GM23338 (cell line): ENCODE data around the gene DNAJC11. TPM values are rescaled to one million over a fixed set of nuclear protein-coding genes. Genes with fewer than 3 reads are reported as not detected.

ENCODE experiments used
- ATAC-seq: fragments of 200-7000 bp; cut with Tn5 transposase; 3 replicates; pipeline ENCODE4 v1.9.1; 2020
- DNase-seq: peaks from one replicate; pipeline ENCODE4 v3.0.0-alpha.2; 2015; ENCODE audit warnings: low spot score
- H2AFZ ChIP-seq: fragments of 200-600 bp; sonication (generic); 2 replicates; pipeline ENCODE4 v1.8.0; 2016; ENCODE audit warnings: antibody characterized with exemption, mild to moderate bottlenecking, moderate library complexity
- H3F3A ChIP-seq: fragments of 200-600 bp; sonication (generic); replicated peaks from 2 replicates; pipeline ENCODE4 v1.8.0; 2017; ENCODE audit warnings: antibody characterized with exemption, mixed run types, low read depth
- H3K27ac ChIP-seq: fragments of 200-600 bp; sonication (generic); 2 replicates; pipeline ENCODE4 v1.6.1; 2016; ENCODE audit warnings: low read depth
- H3K27me3 ChIP-seq: fragments of 200-600 bp; sonication (generic); 2 replicates; pipeline ENCODE4 v1.8.0; 2016; ENCODE audit warnings: mild to moderate bottlenecking, mixed run types, moderate library complexity; ENCODE audit not compliant: insufficient read depth
- H3K36me3 ChIP-seq: fragments of 200-600 bp; sonication (generic); 2 replicates; pipeline ENCODE4 v1.8.0; 2016; ENCODE audit warnings: mild to moderate bottlenecking; ENCODE audit not compliant: insufficient read depth
- H3K4me1 ChIP-seq: fragments of 200-600 bp; sonication (generic); 2 replicates; pipeline ENCODE4 v1.8.0; 2016; ENCODE audit warnings: mild to moderate bottlenecking, moderate library complexity; ENCODE audit not compliant: insufficient read depth
- H3K4me2 ChIP-seq: fragments of 200-600 bp; sonication (generic); 2 replicates; pipeline ENCODE4 v1.7.1; 2017; ENCODE audit warnings: mixed run types
- H3K4me3 ChIP-seq: fragments of 200-600 bp; sonication (generic); 2 replicates; pipeline ENCODE4 v1.6.1; 2016; ENCODE audit warnings: mixed run types
- H3K79me2 ChIP-seq: fragments of 200-600 bp; sonication (generic); replicated peaks from 2 replicates; pipeline ENCODE4 v1.8.0; 2017; ENCODE audit warnings: mild to moderate bottlenecking; ENCODE audit not compliant: insufficient read depth
- H3K9me2 ChIP-seq: fragments of 200-600 bp; sonication (generic); 2 replicates; pipeline ENCODE4 v1.8.0; 2017; ENCODE audit not compliant: insufficient read depth
- H4K20me1 ChIP-seq: fragments of 200-600 bp; sonication (generic); replicated peaks from 2 replicates; pipeline ENCODE4 v1.8.0; 2017; ENCODE audit warnings: mild to moderate bottlenecking; ENCODE audit not compliant: insufficient read depth
- H3K27ac Mint-ChIP-seq: 2 replicates; pipeline ENCODE4 v1.8.0; 2020; ENCODE audit warnings: inconsistent platforms, mild to moderate bottlenecking, moderate library complexity, mixed read lengths
- H3K27me3 Mint-ChIP-seq: 3 replicates; pipeline ENCODE4 v1.8.0; 2022; ENCODE audit warnings: low read depth, mild to moderate bottlenecking, moderate library complexity, mixed read lengths, inconsistent platforms; ENCODE audit not compliant: insufficient read depth, poor library complexity
- H3K36me3 Mint-ChIP-seq: 3 replicates; pipeline ENCODE4 v1.8.0; 2021; ENCODE audit warnings: low read depth, mild to moderate bottlenecking, inconsistent platforms, moderate library complexity, mixed read lengths
- H3K4me1 Mint-ChIP-seq: 3 replicates; pipeline ENCODE4 v1.8.0; 2020; ENCODE audit warnings: mild to moderate bottlenecking, inconsistent platforms, mixed read lengths
- H3K4me3 Mint-ChIP-seq: 3 replicates; pipeline ENCODE4 v1.8.0; 2021; ENCODE audit warnings: moderate library complexity, mild to moderate bottlenecking, inconsistent platforms, mixed read lengths
- H3K9me3 Mint-ChIP-seq: 3 replicates; pipeline ENCODE4 v1.8.0; 2020; ENCODE audit warnings: moderate library complexity, mild to moderate bottlenecking, inconsistent platforms, mixed read lengths
- EZH2 ChIP-seq: fragments of 200-600 bp; sonication (generic); IDR thresholded peaks from one replicate; pipeline ENCODE4 v1.8.0; 2017; ENCODE audit warnings: antibody characterized with exemption, mild to moderate bottlenecking, low read depth; ENCODE audit not compliant: unreplicated experiment
- EZH2phosphoT487 ChIP-seq: fragments of 200-600 bp; sonication (generic); IDR thresholded peaks from one replicate; pipeline ENCODE4 v1.8.1; 2018; ENCODE audit warnings: antibody characterized with exemption; ENCODE audit not compliant: unreplicated experiment
- STAT1 ChIP-seq: IDR thresholded peaks from one replicate; pipeline ENCODE4 v1.6.1; 2016; ENCODE audit warnings: antibody characterized with exemption; ENCODE audit not compliant: unreplicated experiment
- ZNF114 ChIP-seq: fragments of 250-450 bp; sonication (Bioruptor Pico); IDR thresholded peaks from 2 replicates; pipeline ENCODE4 v1.5.0; 2020; ENCODE audit warnings: mild to moderate bottlenecking, moderate library complexity
- polyA plus RNA-seq: library from polyadenylated mRNA; unstranded; fragments of >200 nt; fragmentation: Nextera tagmentation; extraction: Ambion mirVana; gene quantifications from 2 replicates; pipeline ENCODE4 v1.2.1, GENCODE V29; 2016
- total RNA-seq: library from RNA; depleted of rRNA; stranded (reverse); fragments of >200 nt; shearing (Covaris generic); gene quantifications from 2 replicates; pipeline ENCODE4 v1.2.3, GENCODE V29; 2014
- TF ChIP-seq, protein P1 (sequence below): fragments of 250-450 bp; sonication (Bioruptor Pico); IDR thresholded peaks from 2 replicates; pipeline ENCODE4 v1.5.0; 2020; ENCODE audit warnings: mild to moderate bottlenecking, moderate library complexity
- TF ChIP-seq, protein P2 (sequence below), 2 experiments: fragments of 200-600 bp in 1 of 2; sonication (generic) in 1 of 2; conservative IDR thresholded peaks; 2 replicates each; pipeline versions ENCODE4 v1.5.1 to v1.6.1; 2016 to 2017; ENCODE audit warnings: antibody characterized with exemption in 2 of 2, low read depth in 2 of 2, mild to moderate bottlenecking in 2 of 2, moderate library complexity in 1 of 2

The DNAJC11 gene
- total and polyA plus RNA-seq, 2 experiments from 2014 or later, result 48.4 to 67.2 TPM

- H3K36me3 Mint-ChIP-seq, result no peaks in the 10 kb centered on the region; the same call in 2 of the 3 replicates
- H3K9me3 Mint-ChIP-seq, result no peaks in the 10 kb centered on the region; the same call in 2 of the 3 replicates
- Histone ChIP-seq H3K36me3 (no peaks in the 10 kb centered on the region), H3K79me2 (no peaks in the 10 kb centered on the region), H3K27ac (no peak overlapping the region), H2AFZ (no peak overlapping the region; the same call in 1 of the 2 replicates), H4K20me1 (no peaks in the 10 kb centered on the region), H3K27me3 (no peaks in the 10 kb centered on the region), H3K4me2 (no peak overlapping the region), H3K9me2 (no peaks in the 10 kb centered on the region), H3K4me1 (0 out of 2 replicates have a peak, but pooled peaks cover 4% of the 10 kb centered on the region), H3K4me3 (no peak overlapping the region), H3F3A (no peaks in the 10 kb centered on the region)
- ATAC-seq (no peak), DNase-seq (no peak)
- peaks cover 14% of the 10 kb centered on the region for H3K27me3 Mint-ChIP-seq
- peaks cover 12% of the 10 kb centered on the region for H3K4me1 Mint-ChIP-seq
- no peak overlapping the region for H3K27ac Mint-ChIP-seq
- no peak overlapping the region for H3K4me3 Mint-ChIP-seq
- TF ChIP-seq EZH2phosphoT487 (no peak), ZNF114 (CRISPR knock-in tag) (no peak), STAT1 (no peak), EZH2 (no peak)
- TF ChIP-seq, protein P1, sequence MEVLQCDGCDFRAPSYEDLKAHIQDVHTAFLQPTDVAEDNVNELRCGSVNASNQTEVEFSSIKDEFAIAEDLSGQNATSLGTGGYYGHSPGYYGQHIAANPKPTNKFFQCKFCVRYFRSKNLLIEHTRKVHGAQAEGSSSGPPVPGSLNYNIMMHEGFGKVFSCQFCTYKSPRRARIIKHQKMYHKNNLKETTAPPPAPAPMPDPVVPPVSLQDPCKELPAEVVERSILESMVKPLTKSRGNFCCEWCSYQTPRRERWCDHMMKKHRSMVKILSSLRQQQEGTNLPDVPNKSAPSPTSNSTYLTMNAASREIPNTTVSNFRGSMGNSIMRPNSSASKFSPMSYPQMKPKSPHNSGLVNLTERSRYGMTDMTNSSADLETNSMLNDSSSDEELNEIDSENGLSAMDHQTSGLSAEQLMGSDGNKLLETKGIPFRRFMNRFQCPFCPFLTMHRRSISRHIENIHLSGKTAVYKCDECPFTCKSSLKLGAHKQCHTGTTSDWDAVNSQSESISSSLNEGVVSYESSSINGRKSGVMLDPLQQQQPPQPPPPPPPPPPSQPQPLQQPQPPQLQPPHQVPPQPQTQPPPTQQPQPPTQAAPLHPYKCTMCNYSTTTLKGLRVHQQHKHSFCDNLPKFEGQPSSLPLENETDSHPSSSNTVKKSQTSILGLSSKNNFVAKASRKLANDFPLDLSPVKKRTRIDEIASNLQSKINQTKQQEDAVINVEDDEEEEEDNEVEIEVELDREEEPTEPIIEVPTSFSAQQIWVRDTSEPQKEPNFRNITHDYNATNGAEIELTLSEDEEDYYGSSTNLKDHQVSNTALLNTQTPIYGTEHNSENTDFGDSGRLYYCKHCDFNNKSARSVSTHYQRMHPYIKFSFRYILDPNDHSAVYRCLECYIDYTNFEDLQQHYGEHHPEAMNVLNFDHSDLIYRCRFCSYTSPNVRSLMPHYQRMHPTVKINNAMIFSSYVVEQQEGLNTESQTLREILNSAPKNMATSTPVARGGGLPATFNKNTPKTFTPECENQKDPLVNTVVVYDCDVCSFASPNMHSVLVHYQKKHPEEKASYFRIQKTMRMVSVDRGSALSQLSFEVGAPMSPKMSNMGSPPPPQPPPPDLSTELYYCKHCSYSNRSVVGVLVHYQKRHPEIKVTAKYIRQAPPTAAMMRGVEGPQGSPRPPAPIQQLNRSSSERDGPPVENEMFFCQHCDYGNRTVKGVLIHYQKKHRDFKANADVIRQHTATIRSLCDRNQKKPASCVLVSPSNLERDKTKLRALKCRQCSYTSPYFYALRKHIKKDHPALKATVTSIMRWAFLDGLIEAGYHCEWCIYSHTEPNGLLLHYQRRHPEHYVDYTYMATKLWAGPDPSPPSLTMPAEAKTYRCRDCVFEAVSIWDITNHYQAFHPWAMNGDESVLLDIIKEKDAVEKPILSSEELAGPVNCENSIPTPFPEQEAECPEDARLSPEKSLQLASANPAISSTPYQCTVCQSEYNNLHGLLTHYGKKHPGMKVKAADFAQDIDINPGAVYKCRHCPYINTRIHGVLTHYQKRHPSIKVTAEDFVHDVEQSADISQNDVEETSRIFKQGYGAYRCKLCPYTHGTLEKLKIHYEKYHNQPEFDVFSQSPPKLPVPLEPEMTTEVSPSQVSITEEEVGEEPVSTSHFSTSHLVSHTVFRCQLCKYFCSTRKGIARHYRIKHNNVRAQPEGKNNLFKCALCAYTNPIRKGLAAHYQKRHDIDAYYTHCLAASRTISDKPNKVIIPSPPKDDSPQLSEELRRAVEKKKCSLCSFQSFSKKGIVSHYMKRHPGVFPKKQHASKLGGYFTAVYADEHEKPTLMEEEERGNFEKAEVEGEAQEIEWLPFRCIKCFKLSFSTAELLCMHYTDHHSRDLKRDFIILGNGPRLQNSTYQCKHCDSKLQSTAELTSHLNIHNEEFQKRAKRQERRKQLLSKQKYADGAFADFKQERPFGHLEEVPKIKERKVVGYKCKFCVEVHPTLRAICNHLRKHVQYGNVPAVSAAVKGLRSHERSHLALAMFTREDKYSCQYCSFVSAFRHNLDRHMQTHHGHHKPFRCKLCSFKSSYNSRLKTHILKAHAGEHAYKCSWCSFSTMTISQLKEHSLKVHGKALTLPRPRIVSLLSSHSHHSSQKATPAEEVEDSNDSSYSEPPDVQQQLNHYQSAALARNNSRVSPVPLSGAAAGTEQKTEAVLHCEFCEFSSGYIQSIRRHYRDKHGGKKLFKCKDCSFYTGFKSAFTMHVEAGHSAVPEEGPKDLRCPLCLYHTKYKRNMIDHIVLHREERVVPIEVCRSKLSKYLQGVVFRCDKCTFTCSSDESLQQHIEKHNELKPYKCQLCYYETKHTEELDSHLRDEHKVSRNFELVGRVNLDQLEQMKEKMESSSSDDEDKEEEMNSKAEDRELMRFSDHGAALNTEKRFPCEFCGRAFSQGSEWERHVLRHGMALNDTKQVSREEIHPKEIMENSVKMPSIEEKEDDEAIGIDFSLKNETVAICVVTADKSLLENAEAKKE, result no peak
- TF ChIP-seq, protein P2, sequence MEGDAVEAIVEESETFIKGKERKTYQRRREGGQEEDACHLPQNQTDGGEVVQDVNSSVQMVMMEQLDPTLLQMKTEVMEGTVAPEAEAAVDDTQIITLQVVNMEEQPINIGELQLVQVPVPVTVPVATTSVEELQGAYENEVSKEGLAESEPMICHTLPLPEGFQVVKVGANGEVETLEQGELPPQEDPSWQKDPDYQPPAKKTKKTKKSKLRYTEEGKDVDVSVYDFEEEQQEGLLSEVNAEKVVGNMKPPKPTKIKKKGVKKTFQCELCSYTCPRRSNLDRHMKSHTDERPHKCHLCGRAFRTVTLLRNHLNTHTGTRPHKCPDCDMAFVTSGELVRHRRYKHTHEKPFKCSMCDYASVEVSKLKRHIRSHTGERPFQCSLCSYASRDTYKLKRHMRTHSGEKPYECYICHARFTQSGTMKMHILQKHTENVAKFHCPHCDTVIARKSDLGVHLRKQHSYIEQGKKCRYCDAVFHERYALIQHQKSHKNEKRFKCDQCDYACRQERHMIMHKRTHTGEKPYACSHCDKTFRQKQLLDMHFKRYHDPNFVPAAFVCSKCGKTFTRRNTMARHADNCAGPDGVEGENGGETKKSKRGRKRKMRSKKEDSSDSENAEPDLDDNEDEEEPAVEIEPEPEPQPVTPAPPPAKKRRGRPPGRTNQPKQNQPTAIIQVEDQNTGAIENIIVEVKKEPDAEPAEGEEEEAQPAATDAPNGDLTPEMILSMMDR (conservative IDR thresholded peaks at IDR 0.05; ENCODE audit: low read depth in 2 of 2), result no peak
These were observed 23.0 kb upstream of the DNAJC11 start for GRCh38 chr1:6724517-6725141.
